RCC 7860 (cell line): ENCODE results near the gene FITM2.
"Not testable (repeated sequence)": the region's sequence is repeated elsewhere in the genome, so short reads cannot be mapped to it uniquely, and the experiment has no call there.

Experiments used
- DNase-seq: peaks from one replicate; pipeline ENCODE4 v3.0.0-alpha.2; 2015; ENCODE audit warnings: low spot score
- FAIRE-seq: peaks from 2 replicates; lab custom pipeline; 2012; peaks lifted over from hg19 to GRCh38; lab: Jason Lieb, UNC

Gene FITM2

GRCh38 chr20:44334306-44334705, 23.3 kb upstream of the FITM2 start:
- FAIRE-seq: no peak
- DNase-seq: no peak

DNA sequence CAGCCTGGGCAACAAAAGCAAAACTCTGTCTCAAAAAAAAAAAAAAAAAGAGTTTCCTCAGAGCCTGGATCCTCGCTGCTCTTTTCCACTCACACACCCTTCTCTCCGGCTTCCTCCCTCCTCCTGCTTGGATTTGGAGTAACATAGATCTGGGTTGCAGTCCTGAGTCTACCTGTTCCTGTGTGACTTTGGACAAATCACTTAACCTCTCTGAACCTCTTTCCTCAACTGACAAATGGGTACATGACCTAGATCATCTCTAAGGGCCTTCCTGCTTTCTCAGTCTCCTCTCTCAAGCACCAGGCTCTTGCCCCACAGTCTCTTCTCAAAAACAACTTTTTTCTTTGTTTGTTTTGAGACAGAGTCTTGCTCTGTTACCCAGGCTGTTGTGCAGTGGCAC, 20.2 kb upstream of the FITM2 start:
- DNase-seq (no peak), FAIRE-seq (no peak)

GRCh38 chr20:44328428-44328827, 17.4 kb upstream of the FITM2 start:
- no peak for DNase-seq

DNA sequence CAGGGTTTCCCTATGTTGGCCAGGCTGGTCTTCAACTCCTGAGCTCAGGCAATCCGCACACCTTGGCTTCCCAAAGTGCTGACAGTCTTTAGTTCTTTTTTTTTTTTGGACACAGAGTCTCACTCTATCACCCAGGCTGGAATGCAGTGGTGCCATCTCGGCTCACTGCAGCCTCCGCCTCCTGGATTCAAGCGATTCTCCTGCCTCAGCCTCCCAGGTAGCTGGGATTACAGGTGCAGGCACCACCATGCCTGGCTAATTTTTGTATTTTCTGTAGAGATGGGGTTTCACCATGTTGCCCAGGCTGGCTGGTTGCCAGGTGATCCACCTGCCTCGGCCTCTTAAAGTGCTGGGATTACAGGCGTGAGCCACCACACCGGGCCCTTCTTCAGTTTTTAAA, 16.7 kb upstream of the FITM2 start:
- FAIRE-seq, DNase-seq: not testable (repeated sequence)

More at GRCh38 chr20:44328428-44328827, 17.4 kb upstream of the FITM2 start:
- no peak for FAIRE-seq

- no peak for FAIRE-seq
- DNase-seq: no peak
Measured at GRCh38 chr20:44326391-44327159, 15.6 kb upstream of the FITM2 start.

- DNase-seq: no peak
- FAIRE-seq: no peak
Measured at GRCh38 chr20:44324343-44324742, 13.3 kb upstream of the FITM2 start.

- DNase-seq (no peak), FAIRE-seq (no peak)
Measured at GRCh38 chr20:44319839-44320422, 8.9 kb upstream of the FITM2 start.

DNA sequence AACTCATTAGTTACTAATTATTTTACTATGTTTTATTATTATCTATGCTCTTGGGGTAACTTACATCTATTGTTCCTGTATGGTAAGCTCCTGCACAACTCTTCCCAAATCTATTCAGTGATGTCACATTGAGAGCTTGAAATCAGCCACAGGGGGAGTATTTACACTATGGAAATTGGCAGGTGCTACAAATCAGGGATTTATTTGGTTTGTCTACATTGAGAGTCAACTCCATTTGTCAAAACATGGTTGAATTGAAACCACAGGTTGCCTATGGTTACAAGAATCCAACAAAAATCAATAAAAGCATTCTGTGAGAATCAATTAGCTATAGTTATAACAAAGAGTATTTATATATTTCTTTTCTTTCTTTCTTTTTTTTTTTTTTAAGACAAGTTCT, 3.9 kb upstream of the FITM2 start:
- no peak for DNase-seq
- no peak for FAIRE-seq

DNA sequence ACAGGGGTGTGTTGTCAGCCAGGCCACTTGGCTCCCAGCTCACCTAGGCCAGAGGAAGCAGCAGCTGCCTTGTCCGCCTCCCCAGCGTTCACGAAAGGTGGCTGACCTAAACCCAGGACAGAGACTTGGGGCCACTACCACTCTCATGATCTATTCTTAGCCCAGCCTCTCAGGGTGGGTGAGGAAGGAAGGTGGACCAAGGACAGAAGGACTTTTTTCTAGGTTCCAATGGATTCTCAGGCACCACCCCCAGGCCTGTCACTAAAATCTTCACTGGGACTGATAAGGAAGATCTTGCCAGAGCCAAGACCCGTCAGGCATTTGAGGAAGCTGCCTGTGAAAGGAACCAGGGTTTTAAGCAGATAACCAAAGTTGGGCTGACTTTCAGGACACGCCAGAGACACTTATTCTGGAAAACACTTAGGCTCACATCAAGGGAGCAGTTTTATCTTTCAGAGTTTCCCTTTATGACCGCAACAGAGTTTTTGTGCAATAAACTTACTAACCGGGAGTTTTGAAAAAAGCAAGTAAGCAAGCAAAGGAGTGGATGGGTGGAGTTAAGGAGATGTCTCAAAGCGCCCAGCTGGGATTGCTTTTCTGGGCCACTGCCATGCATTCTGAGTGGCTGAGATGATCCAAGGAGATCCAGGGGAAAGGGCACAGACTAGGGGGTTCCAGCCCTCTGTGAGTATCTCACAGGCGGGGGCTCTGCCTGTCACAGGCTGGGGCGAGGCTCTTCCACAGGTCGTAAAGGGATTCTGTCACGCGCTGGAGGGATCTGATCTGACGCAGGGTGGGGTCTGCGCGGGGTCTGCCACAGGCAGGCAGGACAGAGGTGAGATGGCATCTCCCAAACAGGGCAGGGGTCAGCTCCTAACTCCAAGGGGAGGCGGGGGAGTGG, 989 bp downstream of the FITM2 start:
- FAIRE-seq (no peak), DNase-seq (no peak)

DNA sequence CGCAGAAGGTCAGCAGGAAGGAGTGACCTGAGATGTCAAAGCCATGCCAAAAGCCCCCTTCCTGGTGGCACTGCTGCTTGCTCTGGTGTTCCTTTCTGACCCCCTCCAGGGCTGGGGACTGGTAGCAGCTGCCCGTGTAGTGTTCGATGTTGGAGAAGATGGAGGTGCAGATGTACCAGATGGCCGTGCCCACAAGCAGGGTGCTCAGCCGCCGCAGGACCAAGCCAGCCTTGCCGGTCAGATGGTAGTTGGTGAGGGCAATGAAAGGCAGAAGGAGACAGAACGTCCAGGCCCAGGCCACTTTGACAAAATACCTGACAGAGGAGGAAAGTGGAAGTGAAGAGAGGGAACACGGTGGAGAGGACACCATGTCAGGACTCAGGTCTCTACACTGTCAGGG, 4.1 kb downstream of the FITM2 start:
- FAIRE-seq (no peak), DNase-seq (no peak)

- FAIRE-seq: no peak
- DNase-seq: no peak
Measured at GRCh38 chr20:44304383-44304782, 6.6 kb downstream of the FITM2 start.

DNA sequence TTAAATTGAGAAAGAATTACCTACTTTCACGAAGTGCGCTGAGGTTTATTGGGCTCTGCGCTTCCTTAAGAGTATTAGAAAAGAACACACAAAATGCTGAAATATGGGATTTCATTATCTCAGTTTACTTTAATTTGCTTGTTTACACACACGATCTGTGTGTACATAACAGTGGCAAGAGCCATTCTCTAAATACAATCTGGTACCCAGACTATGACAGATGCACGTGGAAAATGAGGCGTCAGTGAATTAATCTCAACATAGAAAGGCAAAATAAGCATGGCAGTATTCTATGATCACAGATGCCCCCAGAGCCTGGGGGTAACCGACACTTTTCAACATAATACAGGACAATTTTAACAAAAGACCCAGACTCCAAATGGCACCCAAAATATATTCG, 8.3 kb downstream of the FITM2 start:
- no peak for DNase-seq
- no peak for FAIRE-seq

- DNase-seq (no peak), FAIRE-seq (no peak)
Measured at GRCh38 chr20:44302026-44302669, 8.9 kb downstream of the FITM2 start.

DNA sequence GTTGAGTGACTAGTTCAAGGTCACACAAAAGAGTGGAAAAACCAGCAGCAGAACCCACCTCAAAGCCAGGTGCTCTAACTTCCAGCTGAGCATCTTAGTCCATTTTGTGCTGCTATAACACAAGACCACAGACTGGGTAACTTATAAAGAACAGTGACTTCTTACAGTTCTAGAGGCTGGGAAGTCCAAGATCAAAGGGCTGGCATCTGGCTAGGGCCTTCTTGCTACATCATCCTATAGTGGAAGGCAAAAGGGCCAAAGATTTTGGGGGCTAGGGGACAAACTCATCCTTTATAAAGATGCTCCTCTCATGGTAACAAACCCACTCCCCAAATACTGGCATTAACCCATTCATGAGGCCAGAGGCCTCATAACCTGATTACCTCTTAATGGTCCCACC, 9.7 kb downstream of the FITM2 start:
- FAIRE-seq: no peak

DNA sequence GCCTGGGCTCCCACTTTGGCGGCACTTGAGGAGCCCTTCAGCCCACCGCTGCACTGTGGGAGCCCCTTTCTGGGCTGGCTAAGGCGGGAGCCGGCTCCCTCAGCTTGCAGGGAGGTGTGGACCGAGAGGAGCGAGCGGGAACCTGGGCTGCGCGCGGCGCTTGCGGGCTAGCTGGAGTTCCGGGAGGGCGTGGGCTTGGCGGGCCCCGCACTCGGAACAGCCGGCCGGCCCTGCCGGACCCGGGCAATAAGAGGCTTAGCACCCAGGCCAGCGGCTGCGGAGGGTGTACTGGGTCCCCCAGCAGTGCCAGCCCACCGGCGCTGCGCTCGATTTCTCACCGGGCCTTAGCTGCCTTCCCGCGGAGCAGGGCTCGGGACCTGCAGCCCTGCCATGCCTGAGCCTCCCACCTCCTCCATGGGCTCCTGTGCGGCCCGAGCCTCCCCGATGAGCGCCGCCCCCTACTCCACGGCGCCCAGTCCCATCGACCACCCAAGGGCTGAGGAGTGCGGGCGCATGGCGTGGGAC, 11.9 kb downstream of the FITM2 start:
- not testable (repeated sequence) for FAIRE-seq, DNase-seq

More for the DNA sequence above, 9.7 kb downstream of the FITM2 start:
- DNase-seq: no peak

GRCh38 chr20:44297721-44298120, 13.3 kb downstream of the FITM2 start:
- DNase-seq (no peak), FAIRE-seq (no peak)

DNA sequence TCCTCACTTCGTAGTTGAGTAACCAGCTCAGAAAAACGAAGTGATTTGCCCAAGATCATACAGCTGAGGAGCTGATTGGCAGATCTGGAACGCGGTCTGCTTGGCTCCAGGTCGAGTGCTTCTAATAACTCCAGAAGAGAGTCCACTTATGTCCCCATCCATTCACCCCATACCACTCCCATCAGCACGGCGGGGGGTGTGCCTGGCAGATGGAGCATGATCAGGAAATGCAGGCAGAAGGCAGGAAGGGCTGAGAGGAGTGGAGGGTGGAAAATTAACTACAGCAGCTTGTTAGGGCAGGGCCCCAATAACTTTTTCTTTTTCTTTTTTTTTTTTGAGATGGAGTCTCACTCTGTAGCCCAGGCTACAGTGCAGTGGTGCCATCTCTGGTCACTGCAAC, 15.0 kb downstream of the FITM2 start:
- DNase-seq: no peak
- no peak for FAIRE-seq

GRCh38 chr20:44291754-44292153, 19.2 kb downstream of the FITM2 start:
- FAIRE-seq (no peak), DNase-seq (no peak)

GRCh38 chr20:44288252-44288651, 22.8 kb downstream of the FITM2 start:
- FAIRE-seq: no peak

GRCh38 chr20:44287272-44288097, 23.5 kb downstream of the FITM2 start:
- DNase-seq: no peak
- FAIRE-seq: no peak

More at GRCh38 chr20:44288252-44288651, 22.8 kb downstream of the FITM2 start:
- DNase-seq: no peak
